IMR-90 (cell line): Measurements from ENCODE around the gene RSU1.

Experiments
- CEBPB ChIP-seq: IDR thresholded peaks from 2 replicates; pipeline ENCODE4 v1.6.1; 2012; ENCODE audit warnings: low read depth, low read length, improper control_type of control experiment
- FOS ChIP-seq: fragments of 150-350 bp; IDR thresholded peaks from 2 replicates; pipeline ENCODE4 v1.6.1; 2016; ENCODE audit warnings: low read depth, low read length
- MAZ ChIP-seq: IDR thresholded peaks from 2 replicates; pipeline ENCODE4 v1.6.1; 2012; ENCODE audit warnings: low read depth, mild to moderate bottlenecking, low read length, improper control_type of control experiment, moderate library complexity, borderline replicate concordance
- MXI1 ChIP-seq: IDR thresholded peaks from 2 replicates; pipeline ENCODE4 v1.6.1; 2012; ENCODE audit warnings: low read depth, mild to moderate bottlenecking, low read length, moderate library complexity, borderline replicate concordance
- POLR2A ChIP-seq: IDR thresholded peaks from 2 replicates; pipeline ENCODE4 v1.6.1; 2012; ENCODE audit warnings: mild to moderate bottlenecking, low read depth, low read length
- RAD21 ChIP-seq: IDR thresholded peaks from 2 replicates; pipeline ENCODE4 v1.6.1; 2012; ENCODE audit warnings: low read length, improper control_type of control experiment
- RCOR1 ChIP-seq: IDR thresholded peaks from 2 replicates; pipeline ENCODE4 v1.6.1; 2012; ENCODE audit warnings: mild to moderate bottlenecking, low read length, improper control_type of control experiment; ENCODE audit not compliant: insufficient replicate concordance
- RFX5 ChIP-seq: IDR thresholded peaks from 2 replicates; pipeline ENCODE4 v1.8.0; 2012; ENCODE audit warnings: low read depth, mild to moderate bottlenecking, low read length, moderate library complexity
- TF ChIP-seq, protein P1 (sequence below): conservative IDR thresholded peaks from 2 replicates; pipeline ENCODE4 v1.5.1; 2012; ENCODE audit warnings: mild to moderate bottlenecking, low read depth, low read length, improper control_type of control experiment
- TF ChIP-seq, protein P2 (sequence below): fragments of 150-350 bp; IDR thresholded peaks from 2 replicates; pipeline ENCODE4 v1.6.1; 2016; ENCODE audit warnings: low read depth, mild to moderate bottlenecking, low read length, moderate library complexity, borderline replicate concordance

DNA sequence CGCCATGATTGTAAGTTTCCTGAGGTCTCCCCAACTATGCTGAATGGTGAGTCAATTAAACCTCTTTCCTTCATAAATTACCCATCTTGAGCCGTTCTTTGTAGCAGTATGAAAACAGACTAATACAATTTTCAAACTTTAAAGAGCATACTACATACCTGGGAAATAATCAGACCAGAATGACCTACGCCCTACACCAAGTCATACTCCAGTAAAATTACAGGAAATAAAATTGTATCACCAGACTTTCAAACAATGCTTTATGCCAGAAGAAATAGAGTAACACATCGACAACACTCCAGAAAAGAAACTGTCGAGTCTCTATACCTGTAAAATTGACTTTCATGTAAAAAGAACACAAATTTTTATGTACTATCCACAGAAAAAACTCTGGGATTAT lies 18.7 kb downstream of the RSU1 start:
- TF ChIP-seq MXI1 (no peak), RFX5 (no peak), FOS (no peak), POLR2A (no peak), CEBPB (no peak), MAZ (no peak), RAD21 (no peak), RCOR1 (no peak)
- TF ChIP-seq, protein P1, sequence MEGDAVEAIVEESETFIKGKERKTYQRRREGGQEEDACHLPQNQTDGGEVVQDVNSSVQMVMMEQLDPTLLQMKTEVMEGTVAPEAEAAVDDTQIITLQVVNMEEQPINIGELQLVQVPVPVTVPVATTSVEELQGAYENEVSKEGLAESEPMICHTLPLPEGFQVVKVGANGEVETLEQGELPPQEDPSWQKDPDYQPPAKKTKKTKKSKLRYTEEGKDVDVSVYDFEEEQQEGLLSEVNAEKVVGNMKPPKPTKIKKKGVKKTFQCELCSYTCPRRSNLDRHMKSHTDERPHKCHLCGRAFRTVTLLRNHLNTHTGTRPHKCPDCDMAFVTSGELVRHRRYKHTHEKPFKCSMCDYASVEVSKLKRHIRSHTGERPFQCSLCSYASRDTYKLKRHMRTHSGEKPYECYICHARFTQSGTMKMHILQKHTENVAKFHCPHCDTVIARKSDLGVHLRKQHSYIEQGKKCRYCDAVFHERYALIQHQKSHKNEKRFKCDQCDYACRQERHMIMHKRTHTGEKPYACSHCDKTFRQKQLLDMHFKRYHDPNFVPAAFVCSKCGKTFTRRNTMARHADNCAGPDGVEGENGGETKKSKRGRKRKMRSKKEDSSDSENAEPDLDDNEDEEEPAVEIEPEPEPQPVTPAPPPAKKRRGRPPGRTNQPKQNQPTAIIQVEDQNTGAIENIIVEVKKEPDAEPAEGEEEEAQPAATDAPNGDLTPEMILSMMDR = no peak
- TF ChIP-seq, protein P2, sequence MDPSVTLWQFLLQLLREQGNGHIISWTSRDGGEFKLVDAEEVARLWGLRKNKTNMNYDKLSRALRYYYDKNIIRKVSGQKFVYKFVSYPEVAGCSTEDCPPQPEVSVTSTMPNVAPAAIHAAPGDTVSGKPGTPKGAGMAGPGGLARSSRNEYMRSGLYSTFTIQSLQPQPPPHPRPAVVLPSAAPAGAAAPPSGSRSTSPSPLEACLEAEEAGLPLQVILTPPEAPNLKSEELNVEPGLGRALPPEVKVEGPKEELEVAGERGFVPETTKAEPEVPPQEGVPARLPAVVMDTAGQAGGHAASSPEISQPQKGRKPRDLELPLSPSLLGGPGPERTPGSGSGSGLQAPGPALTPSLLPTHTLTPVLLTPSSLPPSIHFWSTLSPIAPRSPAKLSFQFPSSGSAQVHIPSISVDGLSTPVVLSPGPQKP = no peak
